ENCODE data around the gene ALG2.

GRCh38 chr9:99173570-99174504 is 47.9 kb downstream of the ALG2 start:
- TF ChIP-seq POLR2AphosphoS5 (IDR thresholded peaks at IDR 0.05; ENCODE audit: low read depth, low read length) (no peak), POLR2A (IDR thresholded peaks at IDR 0.05; ENCODE audit: low read depth, low read length) (no peak), SPI1 (IDR thresholded peaks at IDR 0.05; ENCODE audit: low read depth, low read length) (no peak), TAF1 (IDR thresholded peaks at IDR 0.05; ENCODE audit: low read depth, low read length) (no peak), PAX5 (IDR thresholded peaks at IDR 0.05; ENCODE audit: insufficient read depth, low read length, severe bottlenecking) (no peak), POU2F2 (IDR thresholded peaks at IDR 0.05; ENCODE audit: low read depth, low read length) (no peak)
